Measurements from ENCODE around the gene ZBTB3. TPM values are rescaled to one million over a fixed set of nuclear protein-coding genes. Genes with fewer than 3 reads are reported as not detected.

ZBTB3 gene
- total RNA-seq, 1 experiment from 2014 or later, result 43.4 TPM

DNA sequence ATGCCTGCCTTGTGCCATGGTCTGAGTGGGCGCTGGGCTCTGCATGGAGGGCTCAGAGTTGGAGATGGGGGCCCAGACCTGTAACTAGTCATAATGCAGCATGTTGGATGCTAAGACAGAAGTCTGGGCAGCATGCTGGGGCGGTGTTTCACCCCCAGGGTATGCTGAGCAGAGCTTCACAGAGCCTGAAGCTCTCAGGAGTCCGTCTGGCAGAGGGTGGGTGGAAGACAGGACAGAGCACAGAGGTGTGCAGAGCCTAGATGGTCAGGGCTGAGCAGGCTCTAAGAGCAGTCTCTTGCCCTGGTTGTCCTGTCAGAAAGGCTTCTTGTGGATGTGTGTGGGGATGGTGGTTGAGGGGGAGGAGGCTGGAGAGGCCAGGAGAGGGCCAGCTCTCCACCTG, 24.5 kb upstream of the ZBTB3 start:
- no peak overlapping the region for H3K56ac ChIP-seq (ENCODE audit: insufficient read length, low read depth, low read length)
- no peak overlapping the region for H4K5ac ChIP-seq (ENCODE audit: insufficient read length, low read depth, low read length)
- H3K18ac ChIP-seq (ENCODE audit: insufficient read length, low read depth, low read length), result no peak overlapping the region
- no peak overlapping the region for H2AK5ac ChIP-seq (ENCODE audit: insufficient read length, low read length)
- no peak overlapping the region for H3K9ac ChIP-seq (ENCODE audit: extremely low read depth, insufficient read length, low read length)
- H3K4me3 Mint-ChIP-seq, result no peak overlapping the region; a peak in 1 of 5 replicates
- peaks cover 3% of the 10 kb centered on the region for H3K23me2 ChIP-seq (ENCODE audit: insufficient read length, low read depth, low read length, poor library complexity, severe bottlenecking)
- H2BK12ac ChIP-seq (ENCODE audit: insufficient read length, low read depth, low read length), result no peak overlapping the region
- H4K20me1 ChIP-seq (ENCODE audit: control insufficient read depth, insufficient read depth, insufficient read length), result no peaks in the 10 kb centered on the region
- TF ChIP-seq, protein P1, sequence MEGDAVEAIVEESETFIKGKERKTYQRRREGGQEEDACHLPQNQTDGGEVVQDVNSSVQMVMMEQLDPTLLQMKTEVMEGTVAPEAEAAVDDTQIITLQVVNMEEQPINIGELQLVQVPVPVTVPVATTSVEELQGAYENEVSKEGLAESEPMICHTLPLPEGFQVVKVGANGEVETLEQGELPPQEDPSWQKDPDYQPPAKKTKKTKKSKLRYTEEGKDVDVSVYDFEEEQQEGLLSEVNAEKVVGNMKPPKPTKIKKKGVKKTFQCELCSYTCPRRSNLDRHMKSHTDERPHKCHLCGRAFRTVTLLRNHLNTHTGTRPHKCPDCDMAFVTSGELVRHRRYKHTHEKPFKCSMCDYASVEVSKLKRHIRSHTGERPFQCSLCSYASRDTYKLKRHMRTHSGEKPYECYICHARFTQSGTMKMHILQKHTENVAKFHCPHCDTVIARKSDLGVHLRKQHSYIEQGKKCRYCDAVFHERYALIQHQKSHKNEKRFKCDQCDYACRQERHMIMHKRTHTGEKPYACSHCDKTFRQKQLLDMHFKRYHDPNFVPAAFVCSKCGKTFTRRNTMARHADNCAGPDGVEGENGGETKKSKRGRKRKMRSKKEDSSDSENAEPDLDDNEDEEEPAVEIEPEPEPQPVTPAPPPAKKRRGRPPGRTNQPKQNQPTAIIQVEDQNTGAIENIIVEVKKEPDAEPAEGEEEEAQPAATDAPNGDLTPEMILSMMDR (conservative IDR thresholded peaks at IDR 0.05), result no peak
- H4K8ac ChIP-seq (replicated peaks; ENCODE audit: insufficient read length, low read depth, low read length), result no peak overlapping the region
- no peaks in the 10 kb centered on the region for H3K27me3 ChIP-seq (ENCODE audit: insufficient read depth, low read length)
- no peak overlapping the region for H2BK20ac ChIP-seq (ENCODE audit: low read depth, low read length, poor library complexity, severe bottlenecking)
- H3K36me3 Mint-ChIP-seq (ENCODE audit: insufficient read depth in 1 of 3, low read depth in 3 of 3), result peaks cover 44 to 81% (median 68%) of the 10 kb centered on the region in 3 experiments
- H3K27me3 Mint-ChIP-seq (ENCODE audit: low read depth), result no peaks in the 10 kb centered on the region
- no peaks in the 10 kb centered on the region for H3K9me3 Mint-ChIP-seq
- no peak overlapping the region for H2AFZ ChIP-seq (ENCODE audit: low read length)
- no peak overlapping the region for H4K91ac ChIP-seq (ENCODE audit: insufficient read length, low read depth, low read length)
- WGBS (ENCODE audit: extremely low coverage, insufficient read length, low lambda C conversion rate), result no CpG with 5 or more reads among the region's 3 CpGs
- H3K27ac Mint-ChIP-seq, result peak overlapping the region in 2 of 3 experiments; percentile 59 to 63; a peak in 2 of 7 replicates
- no peak overlapping the region for H3T11ph ChIP-seq (ENCODE audit: low read length)
- no peak overlapping the region for H2BK120ac ChIP-seq (ENCODE audit: low read depth, low read length, poor library complexity, severe bottlenecking)
- H3K23ac ChIP-seq (ENCODE audit: insufficient read length, low read depth, low read length), result no peak overlapping the region
- H3K4me2 ChIP-seq (ENCODE audit: insufficient read depth, insufficient read length, low read length), result no peak overlapping the region
- H3K9me3 ChIP-seq (ENCODE audit: control insufficient read depth, low read depth, low read length), result no peaks in the 10 kb centered on the region
- H3K79me1 ChIP-seq (ENCODE audit: insufficient read depth, low read depth, low read length, poor library complexity, severe bottlenecking), result no peaks in the 10 kb centered on the region
- no peak overlapping the region for H3K14ac ChIP-seq (ENCODE audit: insufficient read depth, low read length)
- H3K4me1 ChIP-seq (ENCODE audit: insufficient read depth, low read length), result no peaks in the 10 kb centered on the region
- no peak overlapping the region for H3K4ac ChIP-seq (ENCODE audit: low read depth, low read length)
- H3K4me1 Mint-ChIP-seq, result no peaks in the 10 kb centered on the region
- H2BK15ac ChIP-seq (ENCODE audit: low read depth, low read length), result no peak overlapping the region
- no peak overlapping the region for H2BK5ac ChIP-seq (ENCODE audit: insufficient read length, low read length)
- peaks cover 3% of the 10 kb centered on the region; the same call in 1 of the 2 replicates for H3K79me2 ChIP-seq (ENCODE audit: insufficient read depth, low read length)
- no peak overlapping the region for H3K27ac ChIP-seq (ENCODE audit: insufficient read length, low read depth, low read length)
- no peak for DNase-seq
